Breast epithelium (tissue), 3 donors: ENCODE results near the gene TRIM24.

ENCODE experiments used
- CTCF ChIP-seq, 3 donors: fragments of 450-650 bp; IDR thresholded peaks; one replicate each; pipeline ENCODE4 v1.5.1; 2016 to 2017; ENCODE audit warnings: antibody characterized with exemption in 3 of 3, mild to moderate bottlenecking in 3 of 3, moderate library complexity in 3 of 3
- POLR2AphosphoS5 ChIP-seq, 3 donors: sonication (generic); formaldehyde crosslinking; IDR thresholded peaks; one replicate each; pipeline ENCODE4 v1.6.1; 2017; ENCODE audit warnings: antibody characterized with exemption in 3 of 3

- no peak for TF ChIP-seq CTCF (IDR thresholded peaks at IDR 0.05)
- no peak for TF ChIP-seq POLR2AphosphoS5 (IDR thresholded peaks at IDR 0.05)
These were observed 52.8 kb downstream of the TRIM24 start for GRCh38 chr7:138512885-138513284.
